Neural cell (in vitro differentiated cells): ENCODE measurements around the gene TSPAN4.

Experiments
- POLR2AphosphoS5 ChIP-seq: IDR thresholded peaks from 2 replicates; pipeline ENCODE4 v1.6.1; 2012
- RAD21 ChIP-seq: fragments of 450-650 bp; conservative IDR thresholded peaks from 2 replicates; pipeline ENCODE4 v1.6.1; 2014; ENCODE audit warnings: antibody characterized with exemption, mild to moderate bottlenecking, moderate library complexity
- SMC3 ChIP-seq: fragments of 450-650 bp; conservative IDR thresholded peaks from 2 replicates; pipeline ENCODE4 v1.6.1; 2014; ENCODE audit warnings: antibody characterized with exemption, mild to moderate bottlenecking, moderate library complexity; ENCODE audit not compliant: poor library complexity
- TAF1 ChIP-seq: IDR thresholded peaks from 2 replicates; pipeline ENCODE4 v1.6.1; 2012; ENCODE audit warnings: low read depth
- TF ChIP-seq, protein P1 (sequence below): fragments of 450-650 bp; IDR thresholded peaks from 2 replicates; pipeline ENCODE4 v1.5.1; 2014; ENCODE audit warnings: antibody characterized with exemption, mild to moderate bottlenecking, moderate library complexity; ENCODE audit not compliant: poor library complexity, severe bottlenecking

DNA sequence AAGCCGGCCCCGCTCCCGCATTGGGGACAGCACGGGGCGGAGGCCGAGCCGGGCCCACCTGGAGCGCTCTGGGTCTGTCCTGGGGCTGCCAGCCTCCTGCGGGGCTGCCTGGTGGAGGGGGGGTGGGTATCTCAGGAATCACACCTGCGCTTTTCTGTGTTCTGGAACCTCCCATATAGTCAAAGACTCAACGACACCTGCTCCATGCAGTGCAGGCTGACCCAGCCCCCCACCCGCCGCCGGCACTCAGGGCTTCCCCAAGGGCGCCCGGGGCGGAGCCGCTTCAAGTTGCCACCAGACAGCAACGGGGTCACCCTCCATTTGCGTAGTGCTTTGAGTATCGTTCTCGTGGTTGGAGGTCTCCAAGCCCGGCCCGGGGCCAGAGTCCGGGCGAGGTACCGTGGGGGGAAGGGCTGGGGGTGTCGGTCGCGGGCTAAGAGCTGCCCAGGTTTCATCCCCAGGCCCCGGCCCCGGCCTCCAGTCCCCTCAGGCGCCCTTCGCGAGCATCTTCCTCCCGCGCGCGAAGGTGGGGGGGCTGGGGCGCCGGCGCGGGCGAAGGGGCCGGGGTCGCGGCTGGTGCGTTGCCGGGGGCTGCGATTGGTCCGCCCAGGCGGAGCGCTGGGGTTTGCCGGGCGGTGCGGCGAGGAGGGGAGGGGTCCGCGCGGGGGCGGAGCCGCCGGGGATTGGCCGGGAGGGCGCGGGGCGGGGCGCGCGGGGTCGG is 6.6 kb downstream of the TSPAN4 start:
- no peak for TF ChIP-seq POLR2AphosphoS5
- TF ChIP-seq, protein P1, sequence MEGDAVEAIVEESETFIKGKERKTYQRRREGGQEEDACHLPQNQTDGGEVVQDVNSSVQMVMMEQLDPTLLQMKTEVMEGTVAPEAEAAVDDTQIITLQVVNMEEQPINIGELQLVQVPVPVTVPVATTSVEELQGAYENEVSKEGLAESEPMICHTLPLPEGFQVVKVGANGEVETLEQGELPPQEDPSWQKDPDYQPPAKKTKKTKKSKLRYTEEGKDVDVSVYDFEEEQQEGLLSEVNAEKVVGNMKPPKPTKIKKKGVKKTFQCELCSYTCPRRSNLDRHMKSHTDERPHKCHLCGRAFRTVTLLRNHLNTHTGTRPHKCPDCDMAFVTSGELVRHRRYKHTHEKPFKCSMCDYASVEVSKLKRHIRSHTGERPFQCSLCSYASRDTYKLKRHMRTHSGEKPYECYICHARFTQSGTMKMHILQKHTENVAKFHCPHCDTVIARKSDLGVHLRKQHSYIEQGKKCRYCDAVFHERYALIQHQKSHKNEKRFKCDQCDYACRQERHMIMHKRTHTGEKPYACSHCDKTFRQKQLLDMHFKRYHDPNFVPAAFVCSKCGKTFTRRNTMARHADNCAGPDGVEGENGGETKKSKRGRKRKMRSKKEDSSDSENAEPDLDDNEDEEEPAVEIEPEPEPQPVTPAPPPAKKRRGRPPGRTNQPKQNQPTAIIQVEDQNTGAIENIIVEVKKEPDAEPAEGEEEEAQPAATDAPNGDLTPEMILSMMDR: no peak
- no peak for TF ChIP-seq RAD21
- no peak for TF ChIP-seq TAF1
- no peak for TF ChIP-seq SMC3
